Kidney epithelial cell (primary cell): ENCODE results near the gene KYAT1. TPM values are rescaled to one million over a fixed set of nuclear protein-coding genes. Genes with fewer than 3 reads are reported as not detected.

ENCODE experiments used
- DNase-seq: peaks from one replicate; pipeline ENCODE4 v3.0.0-alpha.2; 2010; ENCODE audit warnings: low read depth
- H3K27me3 ChIP-seq: 2 replicates; pipeline ENCODE4 v1.6.0; 2011; ENCODE audit warnings: low read length; ENCODE audit not compliant: control insufficient read depth, insufficient read depth
- H3K36me3 ChIP-seq: 2 replicates; pipeline ENCODE4 v1.5.1; 2011; ENCODE audit warnings: low read length; ENCODE audit not compliant: control insufficient read depth, insufficient read depth
- H3K4me3 ChIP-seq: 2 replicates; pipeline ENCODE4 v1.5.1; 2011; ENCODE audit warnings: low read depth, mild to moderate bottlenecking, control low read depth, low read length
- CTCF ChIP-seq: IDR thresholded peaks from 2 replicates; pipeline ENCODE4 v1.5.1; 2011; ENCODE audit warnings: mild to moderate bottlenecking, moderate library complexity, low read length, control low read depth, inconsistent platforms; ENCODE audit not compliant: insufficient read depth, poor library complexity, severe bottlenecking
- total RNA-seq: library from RNA; depleted of rRNA; stranded (reverse); fragments of >200 nt; gene quantifications from 2 replicates; pipeline ENCODE4 v1.2.3, GENCODE V29; 2015

The KYAT1 gene
- total RNA-seq, 1 donor from 2014 or later = 6.8 TPM

GRCh38 chr9:128899566-128900322, 18.0 kb upstream of the KYAT1 start:
- no peaks in the 10 kb centered on the region for H3K27me3 ChIP-seq
- DNase-seq = no peak
- no peak for TF ChIP-seq CTCF
- peaks cover 1% of the 10 kb centered on the region for H3K36me3 ChIP-seq
- H3K4me3 ChIP-seq = no peak overlapping the region

DNA sequence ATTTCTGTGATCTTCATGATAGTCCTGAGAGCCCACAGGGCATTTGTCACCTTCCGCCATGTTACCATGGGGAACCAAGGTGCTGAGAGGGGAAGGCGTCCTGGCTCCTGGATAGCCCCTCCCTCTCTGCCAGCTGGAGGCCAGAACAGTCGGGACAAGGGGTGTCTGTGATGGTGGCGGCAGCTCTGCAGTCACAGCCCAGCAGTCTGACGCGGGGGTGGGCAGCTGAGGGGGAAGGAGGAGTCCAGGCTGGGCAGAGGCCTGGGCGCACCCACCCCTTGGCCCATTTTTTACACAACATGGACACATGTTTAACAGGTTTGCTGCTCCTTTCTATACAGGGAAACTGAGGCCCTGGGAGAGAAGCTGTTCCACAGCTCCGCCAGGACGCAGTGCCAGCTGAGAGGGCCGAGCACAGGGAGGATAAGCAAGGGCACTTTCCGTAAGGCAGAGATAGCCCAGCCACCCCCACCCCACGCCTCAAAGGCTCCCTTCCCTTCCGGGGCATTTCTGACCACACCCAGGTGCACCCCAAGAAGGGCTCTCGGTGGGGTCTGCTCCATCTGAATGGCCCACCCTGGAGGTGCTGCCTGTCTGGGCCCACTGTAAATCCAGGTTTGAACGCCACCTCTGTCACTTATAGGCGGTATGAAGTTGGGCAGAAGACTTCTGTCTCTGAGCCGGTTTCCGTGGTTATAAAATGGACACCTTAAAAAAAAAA, 17.3 kb upstream of the KYAT1 start:
- Histone ChIP-seq H3K36me3 (peaks cover 1% of the 10 kb centered on the region), H3K27me3 (no peaks in the 10 kb centered on the region), H3K4me3 (no peak overlapping the region)
- TF ChIP-seq CTCF = no peak
- DNase-seq = no peak

GRCh38 chr9:128898382-128898781, 16.6 kb upstream of the KYAT1 start:
- TF ChIP-seq CTCF = no peak
- H3K4me3 ChIP-seq = no peak overlapping the region
- H3K36me3 ChIP-seq = peaks cover 1% of the 10 kb centered on the region
- DNase-seq = no peak
- no peaks in the 10 kb centered on the region for H3K27me3 ChIP-seq

- no peak for TF ChIP-seq CTCF
- Histone ChIP-seq H3K36me3 (peaks cover 1% of the 10 kb centered on the region), H3K27me3 (no peaks in the 10 kb centered on the region), H3K4me3 (no peak overlapping the region)
- DNase-seq = no peak
Observed at GRCh38 chr9:128895556-128895955, 13.8 kb upstream of the KYAT1 start.

DNA sequence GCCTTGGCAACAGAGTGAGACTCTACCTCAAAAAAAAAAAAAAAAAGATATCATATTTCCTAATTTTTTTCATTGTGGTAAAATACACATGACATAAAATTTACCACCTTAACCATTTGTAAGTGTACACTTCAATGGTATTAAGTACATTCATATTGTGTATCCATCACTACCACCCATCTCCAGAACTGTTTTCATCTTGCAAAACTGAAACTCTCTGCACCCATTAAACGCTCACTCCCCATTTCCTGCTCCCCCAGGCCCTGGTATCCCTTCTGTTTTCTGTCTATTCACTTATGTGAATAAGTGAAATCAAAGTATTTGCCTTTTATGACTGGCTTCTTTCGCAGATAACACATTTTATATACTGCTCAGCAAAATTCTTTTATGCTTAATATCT, 13.0 kb upstream of the KYAT1 start:
- no peak for TF ChIP-seq CTCF
- DNase-seq = no peak
- Histone ChIP-seq H3K4me3 (no peak overlapping the region), H3K36me3 (peaks cover 1% of the 10 kb centered on the region), H3K27me3 (no peaks in the 10 kb centered on the region)

DNA sequence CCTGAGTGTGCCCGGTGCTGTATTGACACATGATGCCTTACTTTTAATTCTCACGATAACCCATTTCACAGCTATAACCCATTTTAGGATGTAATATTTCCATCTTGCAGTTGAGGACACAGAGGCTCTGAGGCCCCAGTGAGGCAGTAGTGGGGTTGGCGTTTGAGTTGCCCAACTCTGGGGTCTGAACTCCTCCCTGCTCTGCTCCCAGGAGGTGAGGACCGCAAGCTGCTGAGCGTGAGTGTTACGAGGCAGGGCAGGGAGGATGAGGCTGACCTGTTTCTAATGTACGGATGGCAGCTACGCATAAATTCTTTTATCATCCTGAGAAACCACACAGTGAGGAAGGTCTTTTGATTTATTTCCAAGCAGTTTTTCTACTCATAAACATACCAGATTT, 11.6 kb upstream of the KYAT1 start:
- Histone ChIP-seq H3K27me3 (no peaks in the 10 kb centered on the region), H3K36me3 (peaks cover 3% of the 10 kb centered on the region), H3K4me3 (no peak overlapping the region)
- no peak for TF ChIP-seq CTCF
- DNase-seq = no peak
